ENCODE results near the gene TMEM132E.

- no peak for TF ChIP-seq EZH2 (IDR thresholded peaks at IDR 0.05; ENCODE audit: borderline replicate concordance, low read length)
- no peak for TF ChIP-seq CTCF (IDR thresholded peaks at IDR 0.05; ENCODE audit: low read length)
These were observed 86.7 kb downstream of the TMEM132E start for GRCh38 chr17:34665819-34666763.
